HFF-Myc (cell line): ENCODE data around the gene CPN2.

ENCODE experiments used
- DNase-seq: peaks from one replicate; pipeline ENCODE4 v3.0.0-alpha.2; 2011; ENCODE audit warnings: low read depth; ENCODE audit errors: extremely low read depth
- H3K4me3 ChIP-seq: replicated peaks from 2 replicates; pipeline ENCODE4 v1.5.1; 2011; ENCODE audit warnings: low read depth, mild to moderate bottlenecking, control low read depth, low read length
- TF ChIP-seq, protein P1 (sequence below): IDR thresholded peaks from 2 replicates; pipeline ENCODE4 v1.5.1; 2012; ENCODE audit warnings: mild to moderate bottlenecking, low read depth, low read length, control low read depth; ENCODE audit errors: missing control alignments

Gene CPN2

DNA sequence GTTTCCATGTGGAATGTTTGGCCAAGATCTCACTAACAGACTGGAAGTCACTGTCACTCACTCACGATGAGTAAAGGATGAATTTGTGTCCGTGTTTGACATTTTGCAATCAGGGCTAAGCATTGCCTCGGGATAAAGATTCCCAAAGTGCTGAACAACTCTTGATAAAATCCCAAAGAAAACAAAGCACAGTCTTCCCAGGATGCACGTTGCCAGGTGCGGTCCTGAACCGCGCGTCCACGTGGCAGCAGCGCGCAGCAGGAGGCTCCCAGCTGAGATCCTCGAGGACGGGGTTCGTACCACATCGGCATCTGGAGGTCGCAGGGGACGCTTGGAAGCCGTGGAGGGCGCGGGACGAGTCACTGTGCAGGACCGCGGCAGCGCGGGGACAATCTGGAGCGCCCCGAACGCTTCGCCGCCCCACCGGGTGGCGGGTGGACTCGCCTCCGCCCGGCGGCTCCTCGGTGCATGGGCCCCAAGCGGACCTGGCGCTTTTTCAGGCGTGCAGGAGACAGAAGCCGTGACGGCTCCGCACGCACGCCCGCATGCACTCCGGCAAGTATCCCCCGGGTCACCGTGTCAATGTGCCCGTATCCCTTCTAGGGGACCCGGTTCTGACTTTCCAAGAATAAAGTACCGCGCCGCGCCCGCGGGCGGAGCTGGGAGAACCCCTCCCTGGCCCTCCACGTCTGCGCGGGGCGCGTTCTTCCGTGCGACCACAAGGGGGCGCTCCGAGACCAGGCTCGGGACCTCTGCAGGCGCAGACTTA is 17.7 kb downstream of the CPN2 start:
- peak; percentile 61 for DNase-seq
- H3K4me3 ChIP-seq = peak overlapping the region; percentile 43
- TF ChIP-seq, protein P1, sequence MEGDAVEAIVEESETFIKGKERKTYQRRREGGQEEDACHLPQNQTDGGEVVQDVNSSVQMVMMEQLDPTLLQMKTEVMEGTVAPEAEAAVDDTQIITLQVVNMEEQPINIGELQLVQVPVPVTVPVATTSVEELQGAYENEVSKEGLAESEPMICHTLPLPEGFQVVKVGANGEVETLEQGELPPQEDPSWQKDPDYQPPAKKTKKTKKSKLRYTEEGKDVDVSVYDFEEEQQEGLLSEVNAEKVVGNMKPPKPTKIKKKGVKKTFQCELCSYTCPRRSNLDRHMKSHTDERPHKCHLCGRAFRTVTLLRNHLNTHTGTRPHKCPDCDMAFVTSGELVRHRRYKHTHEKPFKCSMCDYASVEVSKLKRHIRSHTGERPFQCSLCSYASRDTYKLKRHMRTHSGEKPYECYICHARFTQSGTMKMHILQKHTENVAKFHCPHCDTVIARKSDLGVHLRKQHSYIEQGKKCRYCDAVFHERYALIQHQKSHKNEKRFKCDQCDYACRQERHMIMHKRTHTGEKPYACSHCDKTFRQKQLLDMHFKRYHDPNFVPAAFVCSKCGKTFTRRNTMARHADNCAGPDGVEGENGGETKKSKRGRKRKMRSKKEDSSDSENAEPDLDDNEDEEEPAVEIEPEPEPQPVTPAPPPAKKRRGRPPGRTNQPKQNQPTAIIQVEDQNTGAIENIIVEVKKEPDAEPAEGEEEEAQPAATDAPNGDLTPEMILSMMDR = peak; percentile 90

DNA sequence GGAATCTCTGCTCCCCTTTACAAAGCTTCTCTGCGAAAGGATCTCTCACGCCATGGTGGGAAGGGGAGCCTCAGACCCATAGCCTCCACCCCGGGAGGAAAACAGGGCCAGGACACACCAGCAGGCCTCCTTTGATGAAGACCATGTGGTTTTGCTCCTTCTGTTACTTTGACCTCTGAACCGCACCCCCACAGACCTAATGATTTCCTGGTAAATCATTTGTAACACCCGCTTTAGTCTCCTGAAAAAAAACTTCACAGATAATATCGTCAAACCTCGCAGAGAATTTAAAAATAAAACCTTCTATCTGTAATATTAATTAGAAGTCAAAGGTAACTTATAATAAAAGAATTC is 18.3 kb downstream of the CPN2 start:
- no peak for DNase-seq
- no peak overlapping the region; the same call in 1 of the 2 replicates for H3K4me3 ChIP-seq
- TF ChIP-seq, protein P1 = no peak

DNA sequence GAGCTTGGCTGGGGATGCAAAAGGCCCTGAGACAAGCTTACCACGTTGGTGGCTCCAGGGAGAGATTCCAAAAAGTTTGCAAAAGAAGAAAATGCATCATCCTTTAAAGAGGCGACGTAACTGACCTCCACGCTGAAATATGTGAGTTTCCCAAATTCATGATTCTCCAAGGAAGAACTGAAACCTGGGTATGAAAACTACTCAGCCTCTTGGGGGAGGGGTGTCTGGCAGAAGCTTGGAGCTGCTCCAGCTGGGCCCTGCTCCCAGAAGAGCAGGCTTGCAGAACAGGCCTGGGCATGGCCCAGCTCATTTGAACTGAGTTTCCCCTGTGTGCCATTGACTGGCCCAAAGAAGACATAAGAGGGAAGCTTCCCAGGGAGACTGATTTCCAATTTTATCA is 20.5 kb downstream of the CPN2 start:
- TF ChIP-seq, protein P1 = no peak
- no peak overlapping the region for H3K4me3 ChIP-seq
- no peak for DNase-seq

DNA sequence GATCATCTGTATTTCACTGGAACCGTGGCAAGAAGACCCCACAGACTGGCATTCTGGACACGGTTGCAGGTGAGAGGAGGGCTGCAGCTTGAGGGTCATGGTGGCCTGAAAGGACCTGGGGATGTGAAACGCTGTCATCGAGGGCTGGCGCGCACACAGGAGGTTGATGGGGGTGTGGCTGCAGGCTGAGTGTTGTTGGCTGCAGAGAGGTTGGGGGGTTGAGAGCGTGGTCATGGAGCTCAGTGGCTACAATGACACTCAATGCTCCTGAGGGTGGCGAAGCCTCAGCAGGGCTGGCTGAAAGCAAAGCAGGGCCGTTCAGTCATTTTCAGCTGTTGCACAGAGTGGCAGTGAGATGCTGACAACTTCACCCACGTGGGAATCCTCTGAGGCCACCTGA is 21.0 kb downstream of the CPN2 start:
- no peak for DNase-seq
- no peak overlapping the region for H3K4me3 ChIP-seq
- TF ChIP-seq, protein P1 = no peak

DNA sequence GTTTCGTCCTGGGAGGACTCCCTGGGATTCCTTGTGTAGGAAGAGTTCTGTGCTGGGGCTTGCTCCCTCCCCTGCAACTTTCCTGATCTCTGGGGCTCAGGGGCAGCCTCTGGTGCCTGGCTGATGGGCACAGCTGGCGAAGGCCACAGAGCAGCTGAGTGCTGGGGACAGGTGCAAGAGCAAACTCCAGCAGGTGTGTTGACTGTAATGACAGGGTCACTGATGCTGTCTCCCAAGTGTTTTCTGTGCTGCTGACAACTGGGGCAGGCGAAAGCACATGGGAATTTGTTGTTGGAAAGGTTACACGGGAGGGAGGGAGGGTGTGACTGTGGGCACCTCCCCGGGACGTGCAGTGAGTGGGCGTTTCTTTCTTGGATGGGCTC is 21.6 kb downstream of the CPN2 start:
- TF ChIP-seq, protein P1 = no peak
- H3K4me3 ChIP-seq = no peak overlapping the region
- no peak for DNase-seq

DNA sequence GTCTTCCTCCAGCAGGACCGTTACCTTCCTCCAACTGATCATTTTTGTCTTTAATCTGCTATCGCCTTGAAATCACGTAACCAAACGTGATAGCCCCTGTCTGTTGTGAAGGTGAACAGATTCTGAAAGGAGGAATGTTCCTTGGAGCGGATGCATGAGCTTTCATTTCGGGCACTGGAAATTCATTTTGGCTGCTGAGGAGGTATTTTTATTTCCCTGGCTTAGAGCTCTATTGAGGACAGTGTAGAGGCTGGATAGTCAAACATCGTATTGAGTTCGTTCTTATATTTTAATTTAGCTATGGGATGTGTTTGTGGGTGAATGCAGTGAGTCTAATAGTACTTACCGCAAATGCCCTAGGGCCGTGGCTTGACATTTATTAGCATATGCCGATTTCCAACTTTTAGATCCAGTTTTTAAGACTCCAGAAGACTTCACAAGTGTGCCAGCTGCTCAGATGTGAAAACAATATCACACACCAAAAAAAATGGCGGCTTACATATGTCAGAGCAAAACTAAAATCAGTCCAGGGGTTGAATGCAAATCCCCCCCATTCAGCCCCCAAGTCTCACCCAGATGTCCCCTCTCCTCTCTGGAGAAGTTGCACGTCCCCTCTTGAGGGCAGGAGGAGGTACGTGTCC is 22.1 kb downstream of the CPN2 start:
- no peak for DNase-seq
- TF ChIP-seq, protein P1 = no peak
- H3K4me3 ChIP-seq = no peak overlapping the region
